Gastroesophageal sphincter (tissue), 3 donors: ENCODE data around the gene CCDC187.

Source experiments
- POLR2A ChIP-seq, 2 donors: fragments of 450-650 bp; IDR thresholded peaks; one replicate each; pipeline ENCODE4 v1.6.1; 2017; ENCODE audit warnings: antibody characterized with exemption in 2 of 2, mild to moderate bottlenecking in 2 of 2, moderate library complexity in 1 of 2
- POLR2AphosphoS5 ChIP-seq: sonication (generic); formaldehyde crosslinking; IDR thresholded peaks from one replicate; pipeline ENCODE4 v1.6.1; 2017; ENCODE audit warnings: antibody characterized with exemption
- TF ChIP-seq, protein P1 (sequence below), 4 experiments: fragments of 200-600 bp in 2 of 4; fragments of 450-650 bp in 2 of 4; sonication (generic) in 1 of 4; IDR thresholded peaks; one replicate each; pipeline ENCODE4 v1.5.1; 2017 to 2019; ENCODE audit warnings: antibody characterized with exemption in 4 of 4, mild to moderate bottlenecking in 2 of 4, moderate library complexity in 2 of 4

- TF ChIP-seq, protein P1, sequence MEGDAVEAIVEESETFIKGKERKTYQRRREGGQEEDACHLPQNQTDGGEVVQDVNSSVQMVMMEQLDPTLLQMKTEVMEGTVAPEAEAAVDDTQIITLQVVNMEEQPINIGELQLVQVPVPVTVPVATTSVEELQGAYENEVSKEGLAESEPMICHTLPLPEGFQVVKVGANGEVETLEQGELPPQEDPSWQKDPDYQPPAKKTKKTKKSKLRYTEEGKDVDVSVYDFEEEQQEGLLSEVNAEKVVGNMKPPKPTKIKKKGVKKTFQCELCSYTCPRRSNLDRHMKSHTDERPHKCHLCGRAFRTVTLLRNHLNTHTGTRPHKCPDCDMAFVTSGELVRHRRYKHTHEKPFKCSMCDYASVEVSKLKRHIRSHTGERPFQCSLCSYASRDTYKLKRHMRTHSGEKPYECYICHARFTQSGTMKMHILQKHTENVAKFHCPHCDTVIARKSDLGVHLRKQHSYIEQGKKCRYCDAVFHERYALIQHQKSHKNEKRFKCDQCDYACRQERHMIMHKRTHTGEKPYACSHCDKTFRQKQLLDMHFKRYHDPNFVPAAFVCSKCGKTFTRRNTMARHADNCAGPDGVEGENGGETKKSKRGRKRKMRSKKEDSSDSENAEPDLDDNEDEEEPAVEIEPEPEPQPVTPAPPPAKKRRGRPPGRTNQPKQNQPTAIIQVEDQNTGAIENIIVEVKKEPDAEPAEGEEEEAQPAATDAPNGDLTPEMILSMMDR (IDR thresholded peaks at IDR 0.05) = no peak
- TF ChIP-seq POLR2AphosphoS5 (no peak), POLR2A (IDR thresholded peaks at IDR 0.05) (no peak)
These were observed 97.2 kb downstream of the CCDC187 start for GRCh38 chr9:136206602-136207275.
